SK-N-DZ (cell line): ENCODE data around the gene ANKHD1.

Source experiments
- DNase-seq: peaks from one replicate; pipeline ENCODE4 v3.0.0-alpha.2; 2015; ENCODE audit warnings: low spot score

Gene ANKHD1

DNA sequence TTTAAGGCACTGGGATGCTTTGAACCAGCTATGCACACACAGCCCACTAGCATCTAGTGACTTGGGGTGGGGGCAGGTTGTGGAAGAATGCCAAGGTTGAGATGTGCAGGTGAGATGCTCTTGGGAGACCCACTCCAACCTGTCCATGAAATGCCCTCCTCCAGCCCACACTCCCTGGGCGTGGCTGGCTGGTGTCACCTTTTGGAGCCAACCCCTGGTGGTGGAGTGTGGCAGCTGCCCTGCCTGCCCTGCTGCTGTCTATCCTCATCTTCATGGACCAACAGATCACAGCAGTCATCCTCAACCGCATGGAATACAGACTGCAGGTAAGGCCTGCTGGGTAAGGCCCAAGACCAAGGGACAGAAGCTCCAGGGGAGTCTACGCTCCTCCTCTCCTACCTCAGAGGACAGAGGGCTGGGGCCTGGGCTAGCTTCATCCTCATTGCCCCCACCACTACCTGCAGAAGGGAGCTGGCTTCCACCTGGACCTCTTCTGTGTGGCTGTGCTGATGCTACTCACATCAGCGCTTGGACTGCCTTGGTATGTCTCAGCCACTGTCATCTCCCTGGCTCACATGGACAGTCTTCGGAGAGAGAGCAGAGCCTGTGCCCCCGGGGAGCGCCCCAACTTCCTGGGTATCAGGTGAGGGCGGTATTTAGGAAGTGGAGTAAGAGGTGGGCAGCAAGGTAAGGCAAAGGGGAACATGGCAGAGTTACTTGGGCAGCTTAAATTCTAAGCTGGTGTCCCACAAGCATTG lies 34.2 kb upstream of the ANKHD1 start:
- DNase-seq, result no peak

DNA sequence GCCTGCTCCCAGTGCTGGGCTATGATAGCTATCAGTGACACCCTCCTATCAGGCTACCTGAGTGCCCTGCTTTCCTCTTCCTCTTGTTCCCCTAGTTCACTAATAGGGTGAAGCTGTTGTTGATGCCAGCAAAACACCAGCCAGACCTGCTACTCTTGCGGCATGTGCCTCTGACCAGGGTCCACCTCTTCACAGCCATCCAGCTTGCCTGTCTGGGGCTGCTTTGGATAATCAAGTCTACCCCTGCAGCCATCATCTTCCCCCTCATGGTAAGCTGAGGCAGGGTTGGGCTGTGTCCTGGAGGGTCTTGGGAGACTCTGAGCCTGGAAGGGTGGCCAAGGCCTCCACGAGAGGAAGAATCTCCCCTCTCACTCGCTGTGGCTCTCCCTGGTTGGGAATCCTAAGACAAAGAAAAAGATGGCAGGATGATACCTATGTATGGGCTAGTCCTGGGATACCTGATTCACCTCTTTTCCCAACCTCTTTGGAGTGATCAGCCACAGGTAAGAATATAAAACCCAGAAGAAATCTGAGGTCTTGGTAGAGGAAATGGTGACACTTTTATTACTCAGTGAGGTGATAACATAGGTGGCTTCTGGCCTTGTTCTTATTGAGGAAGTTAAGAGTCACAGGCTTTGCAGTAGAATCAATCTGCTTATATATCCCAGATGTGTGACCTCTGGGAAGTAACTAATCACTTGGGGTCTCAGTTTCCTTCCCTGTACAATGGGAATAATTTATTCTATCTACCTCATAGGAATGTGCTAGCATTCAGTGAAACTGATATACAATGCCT lies 30.1 kb upstream of the ANKHD1 start:
- no peak for DNase-seq

DNA sequence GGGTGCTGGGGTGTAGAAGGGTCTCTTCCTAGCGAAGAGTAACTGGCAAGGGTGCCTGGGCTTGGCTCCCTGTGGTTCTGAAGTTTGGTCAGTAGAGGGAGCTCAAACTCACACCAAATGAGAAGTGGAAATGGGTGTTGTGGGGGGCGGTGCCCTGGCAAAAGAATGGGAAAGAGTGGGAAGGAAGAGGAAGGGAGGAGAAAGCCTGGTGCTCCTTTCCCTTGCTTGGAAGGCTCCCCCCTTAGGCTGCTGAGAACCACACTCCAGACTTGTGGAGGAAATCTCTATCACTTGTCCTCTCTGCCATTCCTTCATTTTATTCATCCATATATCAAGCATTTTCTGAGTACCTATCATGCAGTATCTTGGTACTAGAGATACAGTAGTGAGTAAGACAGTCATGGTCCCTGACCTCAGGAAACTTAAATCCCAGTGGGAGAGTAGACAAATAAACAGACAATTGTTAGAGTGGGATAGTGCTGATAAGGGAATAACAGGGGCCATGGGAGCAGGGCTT lies 28.6 kb upstream of the ANKHD1 start:
- DNase-seq, result peak; percentile 78

DNA sequence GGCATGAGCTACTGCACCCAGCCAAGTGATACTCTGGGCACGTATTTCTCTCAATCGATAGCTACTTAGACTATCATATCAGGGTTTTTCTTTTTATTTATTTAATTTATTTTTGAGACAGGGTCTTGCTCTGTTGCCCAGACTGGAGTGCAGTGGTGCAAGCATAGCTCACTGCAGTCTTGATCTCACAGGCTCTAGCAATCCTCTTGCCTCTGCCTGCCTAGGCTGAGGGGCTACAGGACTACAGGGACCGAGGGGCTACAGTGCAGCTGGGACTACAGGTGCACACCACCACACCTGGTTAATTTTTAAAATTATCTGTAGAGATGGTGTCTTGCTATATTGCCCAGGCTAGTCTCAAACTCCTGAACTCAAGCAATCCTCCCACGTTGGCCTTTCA lies 20.3 kb upstream of the ANKHD1 start:
- DNase-seq, result no peak

DNA sequence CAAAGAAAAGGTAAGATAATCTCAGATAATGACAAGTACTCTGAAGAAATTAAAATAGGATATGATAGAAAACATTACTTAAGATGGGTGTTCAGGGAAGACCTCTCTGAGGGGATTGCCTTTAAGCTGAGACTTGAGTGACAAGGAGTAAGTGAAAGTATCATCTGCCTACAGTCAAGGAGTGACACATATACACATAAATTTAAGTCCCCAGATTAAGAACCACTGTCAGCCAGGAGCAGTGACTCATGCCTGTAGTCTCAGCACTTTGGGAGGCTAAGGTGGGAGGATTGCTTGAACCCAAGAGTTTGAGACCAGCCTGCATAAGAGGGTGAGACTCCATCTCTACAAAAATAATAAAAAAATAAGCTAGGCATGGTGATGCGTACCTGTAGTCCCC lies 19.7 kb upstream of the ANKHD1 start:
- DNase-seq, result no peak

DNA sequence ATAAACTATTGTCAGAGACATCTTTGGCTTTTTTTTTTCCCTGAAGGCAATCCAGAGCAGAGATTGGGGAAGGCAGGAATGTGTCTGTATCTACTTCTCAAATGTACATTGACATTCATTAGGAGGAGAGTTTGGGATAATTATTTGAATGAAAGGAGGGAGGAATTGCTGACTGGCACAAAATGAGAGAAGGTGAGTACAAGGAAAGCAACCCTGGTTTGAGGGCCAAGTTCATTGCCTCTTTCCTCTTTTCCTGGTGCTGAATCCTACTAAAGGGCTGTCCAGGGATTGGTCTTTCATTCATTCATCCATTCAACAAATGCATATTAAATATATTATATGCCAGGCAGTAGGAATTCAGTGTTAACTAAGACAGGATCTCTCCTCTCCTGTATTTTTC lies 18.8 kb upstream of the ANKHD1 start:
- no peak for DNase-seq

DNA sequence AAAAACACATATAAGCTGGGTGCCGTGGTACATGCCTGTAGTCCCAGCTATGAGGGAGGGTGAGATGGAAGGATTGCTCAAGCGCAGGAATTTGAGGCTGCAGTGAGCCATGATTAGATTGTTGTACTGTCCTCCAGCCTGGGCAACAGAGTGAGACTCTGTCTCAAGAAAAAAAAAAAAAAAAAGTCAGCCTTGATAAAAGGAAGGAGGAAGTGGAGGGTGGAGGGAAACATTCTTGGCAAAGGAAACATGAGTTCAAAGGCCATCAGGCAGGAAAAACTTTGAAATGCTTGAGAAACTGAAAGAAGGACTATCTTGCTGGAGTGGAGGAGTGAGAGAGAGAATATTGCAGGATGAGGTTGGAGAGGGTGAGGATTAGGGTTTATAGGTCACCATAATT lies 18.3 kb upstream of the ANKHD1 start:
- no peak for DNase-seq

DNA sequence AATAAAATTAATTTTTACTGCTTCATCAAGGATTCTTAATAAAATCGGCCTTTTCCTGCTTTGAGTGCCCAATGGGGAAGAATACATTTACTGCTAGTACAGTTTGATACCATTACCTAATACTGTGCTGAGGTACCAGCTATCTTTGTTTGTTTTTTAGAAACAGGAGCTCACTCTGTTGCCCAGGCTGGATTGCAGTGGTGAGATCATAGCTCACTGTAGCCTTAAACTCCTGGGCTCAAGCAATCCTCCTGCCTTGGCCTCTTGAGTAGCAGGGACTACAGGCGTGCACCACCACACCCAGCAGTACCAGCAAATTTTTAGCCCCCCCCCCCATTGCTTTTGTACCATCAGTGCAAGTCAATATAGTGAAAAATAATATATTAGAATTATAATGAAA lies 13.6 kb upstream of the ANKHD1 start:
- no peak for DNase-seq

DNA sequence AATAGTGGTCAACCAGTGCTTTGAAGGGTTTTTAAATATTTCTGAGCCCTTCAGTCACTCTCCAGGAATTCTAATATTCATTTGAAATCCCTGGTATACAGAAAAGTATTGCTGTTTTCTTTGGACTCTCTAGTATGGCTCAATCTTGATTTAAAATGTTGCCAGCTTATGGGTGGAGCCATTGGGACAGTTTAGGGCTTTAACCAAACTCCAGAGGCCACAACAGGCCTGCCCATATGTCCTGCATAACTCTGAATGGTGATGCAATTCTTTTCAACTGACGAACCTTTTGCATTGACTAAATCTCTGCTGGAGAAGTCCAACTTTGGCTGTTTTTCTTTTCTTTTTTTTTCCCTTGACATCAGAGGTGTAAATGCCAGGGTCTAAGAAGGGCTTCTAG lies 10.3 kb upstream of the ANKHD1 start:
- no peak for DNase-seq

DNA sequence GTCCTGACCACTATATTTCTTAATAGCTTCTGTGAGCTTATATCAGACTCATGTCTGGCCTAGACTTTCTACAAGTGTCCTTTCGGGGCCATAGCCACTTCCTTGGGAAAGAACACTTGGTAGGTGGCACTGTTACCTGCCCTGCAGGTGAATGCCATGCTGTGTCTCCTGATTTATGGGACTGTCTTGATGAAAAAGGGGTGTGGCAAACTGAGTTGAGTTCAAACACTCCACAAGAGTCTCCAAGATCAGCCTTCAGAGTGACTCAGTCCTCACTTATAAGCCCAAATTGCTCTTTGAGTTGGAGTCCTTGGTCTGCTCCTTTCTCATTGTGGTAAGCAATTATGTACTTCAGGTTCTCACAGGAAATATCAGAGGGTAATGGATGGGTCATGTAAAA lies 9.9 kb upstream of the ANKHD1 start:
- DNase-seq, result no peak

DNA sequence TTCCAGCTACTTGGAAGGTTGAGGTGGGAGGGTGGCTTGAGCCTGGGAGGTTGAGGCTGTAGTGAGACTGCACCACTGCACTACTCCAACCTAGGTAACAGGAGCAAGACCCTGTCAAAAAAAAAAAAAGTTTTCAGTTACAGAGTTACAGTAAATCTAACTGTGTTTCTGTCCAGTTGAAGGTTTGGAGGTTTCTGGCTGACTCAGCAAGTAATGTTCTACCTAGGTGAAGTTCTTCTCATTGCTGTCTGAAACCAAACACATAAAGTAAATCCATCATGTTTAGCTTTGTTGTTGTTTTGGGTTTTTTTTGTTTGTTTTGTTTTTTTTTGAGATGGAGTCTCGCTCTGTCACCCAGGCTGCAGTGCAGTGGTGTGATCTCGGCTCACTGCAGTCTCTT lies 7.9 kb upstream of the ANKHD1 start:
- DNase-seq, result no peak

DNA sequence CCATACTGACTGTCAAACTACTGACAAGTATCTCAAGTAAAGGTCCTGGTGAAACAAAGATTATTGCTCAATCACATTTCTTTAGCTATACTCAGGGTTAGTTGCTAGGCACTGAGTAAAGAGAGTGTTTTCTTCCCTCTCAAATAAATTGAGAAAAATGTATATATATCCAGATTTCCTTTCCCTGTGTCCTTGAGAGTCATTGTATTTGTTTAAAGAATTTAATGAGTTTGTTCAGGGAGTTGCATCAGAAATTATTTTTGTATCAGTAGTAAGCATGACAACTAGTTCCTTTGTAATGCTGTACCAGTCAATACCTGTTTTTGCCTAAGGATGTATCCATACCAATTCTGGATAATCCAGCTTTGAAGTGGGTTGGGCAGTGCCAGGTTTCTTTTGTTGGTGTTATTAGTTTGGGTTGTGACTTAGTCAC lies 3.2 kb upstream of the ANKHD1 start:
- DNase-seq, result no peak

DNA sequence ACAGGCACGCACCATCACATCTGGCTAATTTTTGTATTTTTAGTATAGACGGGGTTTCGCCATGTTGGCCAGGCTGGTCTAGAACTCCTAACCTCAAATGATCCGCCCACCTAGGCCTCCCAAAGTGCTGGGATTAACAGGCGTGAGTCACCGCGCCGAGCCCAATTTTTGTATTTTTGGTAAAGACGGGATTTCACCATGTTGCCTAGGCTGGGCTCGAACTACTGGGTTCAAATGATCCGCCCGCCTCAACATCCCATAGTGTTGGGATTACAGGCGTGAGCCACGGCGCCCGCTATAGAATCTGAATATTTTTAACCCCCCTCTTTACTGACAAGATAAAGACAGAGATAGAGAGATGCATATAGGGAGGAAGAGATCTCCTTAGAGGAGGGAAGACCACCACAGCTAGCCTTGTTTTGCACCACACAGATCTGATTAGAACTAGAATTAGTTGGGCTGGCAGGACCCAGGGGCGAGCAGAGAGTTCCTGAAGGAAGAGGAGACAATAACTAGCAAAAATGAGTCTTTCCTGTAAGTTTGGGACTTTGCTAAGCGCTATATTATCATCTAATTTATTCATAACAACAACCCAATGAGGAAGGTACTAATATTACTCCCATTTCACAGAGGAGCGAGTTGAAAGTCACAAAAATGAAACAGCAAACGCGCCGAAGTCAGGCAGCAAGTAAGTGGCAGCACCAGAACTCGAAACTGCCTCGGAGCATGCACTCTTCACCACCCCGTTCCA lies 1.5 kb upstream of the ANKHD1 start:
- no peak for DNase-seq

DNA sequence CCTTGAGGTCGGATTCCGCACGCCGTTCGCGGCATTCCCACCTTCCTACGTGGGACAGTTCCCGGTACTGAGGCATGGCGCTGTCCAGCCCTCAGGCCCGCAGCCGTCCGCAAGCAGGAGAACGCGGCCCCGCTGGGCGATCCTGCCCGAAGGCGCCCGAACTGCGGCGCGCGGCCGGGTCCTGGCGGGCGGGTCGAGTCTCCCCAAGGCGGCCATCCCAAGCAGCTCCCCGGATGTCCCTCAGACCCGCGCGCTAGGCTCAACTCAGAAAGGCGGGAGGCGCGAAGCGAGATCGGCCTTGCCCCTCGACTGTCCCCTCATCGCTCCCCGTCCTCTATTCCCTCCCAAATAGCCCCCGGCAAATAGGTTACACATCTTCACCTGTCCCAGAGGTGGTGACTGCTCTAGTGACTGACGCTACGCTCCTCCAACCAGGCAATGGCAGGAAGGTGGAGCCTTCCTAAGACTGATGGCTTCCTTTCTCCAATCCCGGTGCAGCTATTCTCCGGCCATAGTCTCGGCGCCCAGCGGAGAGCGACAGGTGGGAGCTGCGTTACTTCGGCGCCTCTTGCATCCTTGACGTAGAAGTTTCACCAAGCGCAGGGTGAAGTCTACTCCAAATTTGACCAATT lies 787 bp upstream of the ANKHD1 start:
- peak; percentile 98 for DNase-seq

DNA sequence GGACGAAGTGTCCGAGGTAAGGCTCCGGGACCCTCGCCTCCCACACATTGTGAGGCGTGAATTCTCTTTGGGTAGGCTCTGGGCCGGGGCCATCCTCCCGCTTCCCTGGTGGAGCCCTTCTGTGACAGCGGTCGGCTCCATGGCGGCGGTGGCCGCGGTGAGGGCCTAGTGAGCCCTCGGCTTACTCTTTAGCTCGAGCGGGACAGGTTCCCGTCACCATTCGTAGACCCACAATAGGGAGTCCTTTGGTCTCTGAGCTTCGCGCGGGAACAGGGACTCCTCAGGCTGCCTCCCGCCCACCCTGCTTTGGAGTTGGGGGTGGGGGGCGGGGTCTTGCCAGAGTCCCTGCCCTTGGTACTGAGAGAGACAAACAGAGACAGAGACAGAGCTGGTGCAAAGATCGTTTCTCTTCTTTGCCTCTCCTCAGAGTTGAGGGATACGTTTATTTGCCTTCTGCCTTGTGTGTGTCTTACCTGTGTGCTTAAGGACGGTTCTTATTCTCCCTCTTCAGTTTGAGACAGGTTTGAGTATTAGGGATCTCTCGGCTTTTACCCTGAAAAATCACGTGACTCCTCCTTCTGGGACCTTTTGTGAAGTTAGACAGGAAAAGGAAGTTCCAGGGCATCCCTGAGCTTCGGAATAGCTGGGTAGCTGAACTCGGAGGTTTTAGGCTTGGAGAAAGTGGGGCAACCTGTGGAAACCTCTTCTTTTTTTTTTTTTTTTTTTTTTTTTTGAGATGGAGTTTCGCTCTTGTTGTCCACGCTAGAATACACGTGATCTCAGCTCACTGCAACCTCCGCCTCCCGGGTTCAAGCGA lies 833 bp downstream of the ANKHD1 start:
- DNase-seq, result peak; percentile 73

DNA sequence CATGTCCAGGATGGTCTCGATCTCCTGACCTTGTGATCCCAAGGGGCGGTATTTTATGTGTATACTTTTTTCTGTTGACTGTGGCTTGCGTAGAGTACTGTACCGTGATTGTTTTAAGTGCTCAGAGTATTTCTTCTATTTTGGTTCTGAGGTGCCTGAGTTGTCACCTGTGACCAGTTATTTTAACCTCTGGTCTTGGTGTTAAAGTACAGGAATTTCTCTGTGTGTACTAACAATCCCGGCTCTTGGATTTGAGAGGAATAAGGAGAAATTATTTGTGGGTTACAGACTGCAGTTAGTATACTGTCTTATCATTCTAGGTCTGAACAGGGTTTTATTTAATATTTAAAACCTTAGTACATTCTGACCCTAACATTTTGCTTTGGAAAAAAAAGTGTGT lies 2.0 kb downstream of the ANKHD1 start:
- DNase-seq, result no peak

DNA sequence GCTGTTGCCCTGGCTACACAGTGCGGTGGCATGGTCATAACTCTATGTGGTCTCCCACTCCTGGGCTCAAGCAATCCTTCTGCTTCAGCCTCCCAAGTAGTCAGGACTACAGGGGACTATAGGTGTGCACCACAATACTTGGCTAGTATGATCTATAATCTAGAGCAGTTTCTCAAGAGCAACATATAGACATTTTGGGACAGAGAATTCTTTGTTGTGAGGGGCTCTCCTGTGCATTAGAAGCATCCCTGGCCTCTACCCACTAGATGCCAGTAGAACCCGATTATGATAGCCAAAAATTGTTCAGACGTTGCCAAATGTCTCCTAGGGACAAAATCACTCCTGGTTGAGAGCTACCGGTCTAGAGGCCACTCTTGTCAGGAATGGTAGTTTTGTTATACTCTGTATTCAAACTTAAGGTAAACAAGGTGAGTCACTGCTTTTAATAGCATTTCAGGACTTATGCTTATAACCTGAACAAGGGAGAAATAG lies 7.2 kb downstream of the ANKHD1 start:
- DNase-seq, result no peak

DNA sequence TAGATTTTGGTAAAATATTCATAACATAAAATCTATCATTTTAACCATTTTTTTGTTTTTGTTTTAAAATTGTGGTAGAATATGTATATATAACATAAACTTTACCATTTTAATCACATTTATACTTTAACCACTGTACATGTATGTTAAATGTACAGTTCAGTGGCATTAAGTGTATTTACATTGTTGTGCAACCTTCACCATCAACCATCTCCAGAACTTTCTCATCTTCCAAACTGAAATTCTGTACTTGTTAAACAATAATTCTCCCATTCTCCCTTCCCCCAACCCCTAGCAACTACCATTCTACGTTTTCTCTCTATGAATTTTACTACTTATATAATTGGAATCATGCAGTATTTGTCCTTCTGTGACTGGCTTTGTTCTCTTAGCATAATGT lies 11.6 kb downstream of the ANKHD1 start:
- DNase-seq, result no peak

DNA sequence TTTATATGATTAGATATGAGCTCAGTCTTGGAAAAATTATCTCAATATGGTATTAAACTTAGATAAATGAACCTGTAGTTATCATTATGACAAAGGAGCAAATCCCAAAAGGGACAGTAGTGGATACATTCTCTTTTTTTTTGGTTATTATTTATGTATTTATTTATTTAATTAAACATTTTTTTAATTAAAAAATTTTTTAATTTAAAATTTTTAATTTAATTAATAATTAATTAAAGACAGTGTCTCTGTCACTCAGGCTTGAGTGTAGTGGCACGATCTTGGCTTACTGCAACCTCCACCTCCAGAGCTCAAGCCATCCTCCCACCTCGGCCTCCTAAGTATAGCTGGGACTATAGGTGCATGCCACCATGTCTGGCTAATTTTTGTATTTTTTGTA lies 15.6 kb downstream of the ANKHD1 start:
- DNase-seq, result no peak

DNA sequence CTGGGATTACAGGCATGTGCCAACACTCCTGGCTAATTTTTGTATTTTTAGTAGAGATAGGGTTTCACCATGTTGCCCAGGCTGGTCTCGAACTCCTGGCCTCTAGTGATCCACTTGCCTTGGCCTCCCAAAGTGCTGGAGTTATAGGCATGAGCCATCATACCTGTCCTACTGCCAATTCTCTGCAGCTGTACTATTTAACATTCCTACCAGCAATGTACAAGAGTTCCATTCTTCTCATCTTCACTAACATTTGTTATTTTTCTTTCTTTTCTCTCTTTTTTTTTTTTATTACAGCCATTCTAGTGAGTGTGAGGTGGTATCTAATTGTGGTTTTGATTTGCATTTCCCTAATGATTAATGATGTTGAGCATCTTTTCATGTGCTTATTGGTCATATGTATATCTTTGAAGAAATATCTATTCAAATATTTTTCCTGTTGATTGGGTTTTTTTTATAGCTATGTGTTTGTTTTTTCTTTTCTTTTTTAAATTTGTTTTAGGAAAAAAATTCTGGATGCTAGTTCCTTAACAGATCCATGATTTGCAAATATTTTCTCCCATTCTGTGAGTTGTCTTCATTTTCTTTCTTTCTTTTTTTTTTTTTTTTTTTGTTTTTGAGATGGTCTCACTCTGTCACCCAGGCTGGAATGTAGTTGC lies 17.4 kb downstream of the ANKHD1 start:
- no peak for DNase-seq
